ENCODE measurements around the gene EPN1.
"Not testable (repeated sequence)": the region's sequence is repeated elsewhere in the genome, so short reads cannot be mapped to it uniquely, and the experiment has no call there.

Gene EPN1

DNA sequence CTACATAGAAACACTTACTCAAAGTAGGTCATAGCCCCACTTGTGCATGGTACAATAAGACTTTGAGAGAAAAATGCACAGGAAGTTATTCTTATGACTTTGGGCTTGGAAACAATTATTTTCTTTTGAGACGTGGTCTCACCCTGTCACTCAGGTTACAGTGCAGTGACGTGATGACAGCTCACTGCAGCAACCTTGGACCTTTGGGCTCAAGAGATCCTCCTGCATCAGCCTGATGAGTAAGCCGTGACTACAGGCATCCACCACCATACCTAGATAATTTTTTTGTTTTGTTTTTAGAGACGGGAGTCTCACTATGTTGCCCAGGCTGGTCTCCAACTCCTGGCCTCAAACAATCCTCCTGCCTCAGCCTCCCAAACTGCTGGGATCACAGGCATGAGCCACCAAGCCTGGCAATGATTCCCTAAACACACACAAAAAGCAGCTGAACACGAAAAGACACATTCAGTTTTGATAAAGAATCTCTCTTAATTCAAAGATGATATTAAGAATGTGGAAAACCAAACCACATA is 45.3 kb downstream of the EPN1 start:
- DNase-seq (ENCODE audit: low spot score): no peak

GRCh38 chr19:55720801-55721200 is 45.8 kb downstream of the EPN1 start:
- DNase-seq (ENCODE audit: low spot score): no peak

GRCh38 chr19:55723491-55723890 is 48.5 kb downstream of the EPN1 start:
- DNase-seq (ENCODE audit: low spot score): no peak

GRCh38 chr19:55730378-55730777 is 55.4 kb downstream of the EPN1 start:
- not testable (repeated sequence) for DNase-seq (ENCODE audit: low spot score)

GRCh38 chr19:55738302-55738701 is 63.3 kb downstream of the EPN1 start, which contains the start of gene NLRP9:
TSS of gene NLRP9 (minus strand) at chr19:55738402. CDS start at chr19:55738374, 28 bp downstream.
- no peak for DNase-seq (ENCODE audit: low spot score)

DNA sequence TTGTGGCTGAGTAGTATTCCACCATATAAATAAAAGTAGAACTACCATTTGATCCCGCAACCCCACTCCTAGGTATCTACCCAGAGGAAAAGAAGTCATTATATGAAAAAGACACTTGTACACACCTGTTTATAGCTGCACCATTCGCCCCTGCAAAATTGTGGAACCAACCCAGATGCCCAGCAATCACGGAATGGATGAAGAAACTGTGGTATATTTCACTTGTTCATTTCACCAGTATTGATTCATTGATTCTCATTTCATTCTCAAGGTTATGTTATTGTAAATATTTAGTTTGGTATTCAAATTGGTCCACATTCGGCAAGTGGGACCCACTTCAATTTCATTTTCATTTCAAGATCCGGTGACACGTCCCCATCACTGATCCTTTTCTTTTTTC is 75.7 kb downstream of the EPN1 start:
- no peak for DNase-seq (ENCODE audit: low spot score)

GRCh38 chr19:55753401-55753800 is 78.4 kb downstream of the EPN1 start:
- no peak for DNase-seq (ENCODE audit: low spot score)

- not testable (repeated sequence) for DNase-seq (ENCODE audit: low spot score)
These were observed 81.8 kb downstream of the EPN1 start for GRCh38 chr19:55756808-55757207.

DNA sequence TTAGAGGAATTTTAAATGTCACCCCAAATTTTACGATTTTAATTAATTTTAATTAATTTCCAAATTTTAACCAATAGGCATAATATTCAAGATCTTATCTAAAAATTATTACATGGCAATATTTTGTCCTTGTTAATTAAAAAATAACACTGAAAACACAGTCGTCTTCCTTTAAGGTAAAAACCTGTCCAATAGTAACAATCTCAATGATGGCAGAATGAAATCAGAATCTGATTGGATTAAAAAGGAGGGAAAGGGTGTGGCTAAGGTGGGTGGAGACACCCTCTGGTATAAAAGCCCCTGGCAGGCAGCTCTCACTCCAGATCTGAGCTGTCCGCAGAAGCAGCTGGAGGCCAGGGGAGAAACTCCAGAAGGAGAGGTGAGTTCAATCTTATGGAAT is 83.8 kb downstream of the EPN1 start, which contains the start of gene RFPL4A:
Gene RFPL4A, plus strand, starts transcription at position 301 of the 400 bp plus-strand sequence. CDS start 2,704 bp downstream, outside the sequence.
- not testable (repeated sequence) for DNase-seq (ENCODE audit: low spot score)

All from AG08396 (cell line).